Measurements from ENCODE around the gene SLC29A3.
"Not testable (repeated sequence)": the region's sequence is repeated elsewhere in the genome, so short reads cannot be mapped to it uniquely, and the experiment has no call there.

SLC29A3 gene

DNA sequence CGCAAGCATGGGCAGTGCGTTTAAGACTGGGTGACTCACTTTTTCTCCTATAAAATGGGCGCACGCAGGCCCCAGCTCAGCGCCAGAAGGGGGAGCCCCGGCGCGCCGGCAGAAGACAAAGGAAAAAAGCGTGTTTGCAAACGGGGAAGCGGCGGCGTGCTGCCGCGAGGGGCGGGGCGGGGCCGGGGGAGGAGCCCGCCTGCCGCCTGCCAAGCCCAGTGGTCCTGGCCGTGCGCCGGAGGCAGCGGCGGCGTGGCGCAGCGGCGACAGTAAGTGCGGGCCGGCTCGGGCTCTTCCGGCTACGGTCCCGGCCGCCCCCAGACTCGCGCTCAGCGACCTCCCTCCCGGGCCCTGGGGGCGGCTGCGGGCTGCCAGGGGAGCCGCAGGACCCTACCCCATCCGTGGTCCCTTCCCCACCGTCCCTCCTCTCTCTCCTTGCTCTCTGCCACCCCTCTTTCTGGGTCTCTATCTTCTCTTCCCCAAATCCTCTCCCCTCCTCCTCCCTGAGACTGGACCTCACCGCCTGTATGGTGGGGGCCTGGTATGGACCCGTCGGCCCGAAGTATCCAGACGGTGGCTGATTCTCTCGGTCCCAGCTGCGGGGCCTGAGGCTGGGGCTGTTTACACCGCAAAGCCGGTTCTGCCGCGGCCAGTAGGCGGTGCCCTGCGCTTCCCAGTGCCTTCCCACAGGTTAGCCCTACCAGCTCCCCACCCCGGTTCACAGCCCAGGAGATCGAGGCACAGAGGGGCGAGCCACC lies at the start of gene SLC29A3:
Gene SLC29A3, plus strand, starts transcription at position 218 of the 758 bp plus-strand sequence. Its CDS starts 51 bp downstream, at position 269.
- DNase-seq: peak; percentile 42 to 50

DNA sequence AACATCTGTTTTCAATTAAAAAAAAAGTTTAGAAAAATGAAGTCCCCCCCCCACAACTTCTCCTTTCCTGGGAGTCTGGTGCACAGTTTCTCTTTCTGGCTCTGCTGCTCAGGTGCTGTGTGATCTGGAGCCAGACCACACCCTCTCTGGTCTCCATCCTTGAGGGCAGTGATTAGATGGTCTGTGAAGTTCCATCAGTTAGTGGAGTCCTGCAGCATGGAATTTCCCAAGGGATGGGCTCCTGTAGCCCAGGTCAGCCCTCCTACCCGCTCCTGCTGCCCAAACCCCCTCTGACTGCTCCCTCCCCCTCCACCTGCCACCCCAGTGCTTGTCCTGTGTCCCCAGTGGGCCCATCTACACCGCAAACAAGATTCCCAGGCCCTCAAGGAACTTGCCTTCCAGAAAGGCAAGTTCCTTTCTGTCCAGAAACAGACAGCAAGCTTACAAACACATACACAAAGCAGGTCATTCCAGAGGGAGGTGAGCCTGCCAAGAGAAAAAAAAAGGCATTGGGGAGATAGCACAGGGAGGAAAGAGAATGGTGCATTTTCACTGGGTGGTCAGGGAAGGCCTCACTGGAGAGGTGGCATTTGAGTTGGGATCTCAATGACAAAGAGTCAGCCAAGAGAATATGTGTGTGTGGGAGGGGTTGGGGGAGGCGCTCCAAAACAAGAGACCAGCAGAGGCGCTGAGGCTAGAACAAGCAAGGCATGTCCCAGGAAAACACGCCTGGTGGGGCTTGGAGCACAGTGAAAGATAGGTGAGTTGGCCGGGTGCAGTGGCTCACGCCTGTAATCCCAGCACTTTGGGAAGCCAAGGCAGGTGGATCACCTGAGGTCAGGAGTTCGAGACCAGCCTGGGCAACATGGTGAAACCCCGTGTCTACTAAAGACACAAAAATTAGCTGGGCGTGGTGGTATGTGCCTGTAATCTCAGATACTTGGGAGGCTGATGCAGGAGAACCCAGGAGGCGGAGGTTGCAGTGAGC lies 49.5 kb upstream of the SLC29A3 start:
- DNase-seq: no peak

DNA sequence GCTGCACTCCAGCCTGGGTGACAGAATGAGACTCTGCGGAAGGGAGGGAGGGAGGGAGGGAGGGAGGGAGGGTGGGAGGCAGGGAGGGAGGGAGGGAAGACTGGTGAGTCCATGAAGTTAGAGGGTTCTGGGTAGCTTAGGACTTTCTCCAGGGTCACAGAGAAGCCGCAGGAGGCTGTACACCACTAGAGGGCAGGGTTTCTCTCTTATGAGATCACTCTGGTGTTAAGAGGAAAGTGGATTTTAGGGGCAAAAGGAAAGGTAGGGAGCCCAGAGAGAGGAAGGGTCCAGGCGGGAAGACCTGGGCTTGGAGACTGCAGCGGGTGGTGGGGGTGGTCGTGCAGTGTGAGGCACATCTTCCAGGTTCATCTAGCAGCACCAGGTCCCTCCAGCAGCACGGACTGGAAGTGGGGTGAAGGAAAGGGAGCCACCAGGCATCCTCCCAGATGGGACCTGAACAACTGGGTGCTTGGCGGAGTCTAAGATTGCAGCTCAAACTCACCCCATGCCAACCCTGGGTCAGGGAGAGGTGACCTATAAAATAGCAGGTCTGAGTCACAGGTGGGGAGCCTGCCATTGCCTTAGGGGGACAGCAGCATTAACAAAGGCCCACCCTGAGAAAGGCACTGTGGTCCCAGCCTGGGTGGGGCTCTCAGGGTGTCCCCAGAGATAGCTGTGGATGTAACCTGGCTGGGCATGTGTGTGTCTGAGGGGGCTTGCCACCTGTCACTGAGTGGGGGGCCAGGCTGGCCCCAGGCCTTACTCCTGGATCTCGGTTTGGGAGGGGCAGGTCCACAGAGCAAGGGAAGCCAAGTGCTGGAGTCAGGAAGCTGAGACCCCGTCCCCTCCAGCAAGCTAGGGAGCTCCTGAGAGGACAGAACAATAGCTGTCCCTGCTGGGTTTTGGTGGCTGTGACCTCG lies 48.5 kb upstream of the SLC29A3 start:
- peak in 1 of 2 experiments; percentile 24 for DNase-seq

DNA sequence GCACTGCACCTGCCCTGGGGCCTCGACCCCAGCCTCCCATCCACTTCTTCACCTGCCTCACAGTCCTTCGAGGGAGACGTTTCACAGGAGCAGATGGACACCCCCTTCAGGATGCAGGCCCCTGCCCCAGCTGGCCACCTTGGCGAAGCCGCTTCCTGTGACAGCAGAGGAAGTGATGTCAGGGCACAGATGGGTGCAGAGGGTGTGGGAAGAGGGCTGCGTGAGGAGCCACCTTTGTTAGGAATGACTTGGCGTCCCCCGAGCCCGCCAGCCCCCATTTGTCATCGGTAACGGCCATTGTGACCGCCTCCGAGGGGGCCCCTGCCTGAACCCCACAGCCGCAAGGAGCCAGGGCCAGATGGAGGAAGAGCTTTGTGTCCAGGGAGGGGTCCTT lies 47.4 kb upstream of the SLC29A3 start:
- peak in 1 of 2 experiments; percentile 15 for DNase-seq

DNA sequence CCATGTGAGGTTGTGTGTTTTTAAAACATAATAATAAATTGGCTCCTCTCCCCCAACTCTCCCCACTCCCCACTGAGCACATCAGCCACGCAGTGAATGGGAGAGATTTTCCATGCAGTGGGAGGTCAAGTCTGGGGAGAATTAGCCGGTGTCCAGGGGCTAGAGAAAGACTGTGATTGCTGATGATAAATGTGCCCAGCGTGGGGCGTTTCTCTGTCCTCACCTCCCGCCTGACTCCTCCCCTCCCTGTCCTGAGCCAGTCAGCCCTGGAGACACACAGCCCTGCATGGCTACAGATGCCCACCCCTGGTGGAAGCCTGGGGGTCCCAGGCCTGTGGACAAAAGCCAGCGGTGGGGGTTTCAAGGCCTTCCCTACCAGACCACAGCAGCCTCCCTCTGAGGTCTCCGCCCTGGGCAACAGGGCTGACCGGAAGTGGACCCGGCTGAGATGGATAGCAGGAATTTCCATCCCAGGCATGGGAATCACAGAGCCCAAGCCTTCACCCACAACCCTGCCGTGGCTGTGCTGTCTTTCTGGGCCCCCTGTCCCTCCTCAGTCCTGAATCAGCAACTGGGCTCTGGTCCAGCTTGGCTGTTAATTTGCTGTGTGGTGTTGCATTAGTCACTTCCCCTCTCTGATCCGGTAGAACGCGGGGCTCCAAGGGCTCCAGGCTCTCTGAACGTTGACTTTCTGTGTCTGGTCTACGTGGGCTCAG lies 46.8 kb upstream of the SLC29A3 start:
- DNase-seq: no peak

DNA sequence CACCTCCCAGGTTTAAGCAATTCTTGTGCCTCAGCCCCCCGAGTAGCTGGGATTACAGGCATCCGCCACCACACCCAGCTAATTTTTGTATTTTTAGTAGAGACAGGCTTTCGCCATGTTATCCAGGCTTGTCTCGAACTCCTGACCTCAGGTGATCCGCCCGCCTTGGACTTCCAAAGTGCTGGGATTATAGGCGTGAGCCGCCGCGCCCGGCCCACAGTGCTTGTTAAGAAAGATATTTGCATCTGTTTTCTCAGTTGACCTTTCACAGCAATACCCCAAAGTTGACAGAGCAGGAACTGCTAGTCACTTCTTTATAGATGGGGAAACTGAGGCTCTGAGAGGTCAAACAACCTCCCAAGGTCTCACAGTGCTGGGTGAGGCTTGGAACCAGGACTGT lies 46.1 kb upstream of the SLC29A3 start:
- DNase-seq: not testable (repeated sequence)

DNA sequence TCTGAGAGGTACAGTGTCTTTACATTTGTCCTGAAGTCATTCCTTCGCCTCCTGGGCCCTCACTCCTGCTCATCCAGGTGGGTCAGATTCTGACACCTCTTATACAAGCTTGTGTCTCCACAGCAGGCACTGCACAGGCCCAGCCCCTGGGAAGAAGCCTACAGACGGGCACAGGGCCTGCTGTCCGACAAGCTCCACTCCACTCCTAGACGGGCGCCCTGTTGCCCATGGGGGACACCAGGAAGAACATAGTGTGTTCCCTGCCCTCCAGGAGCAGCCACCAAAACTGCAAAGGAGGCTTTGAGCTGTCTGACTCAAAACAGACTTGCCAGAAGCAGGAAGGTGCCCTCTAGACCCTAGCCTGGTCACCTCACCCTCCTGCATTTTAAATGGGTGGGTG lies 45.6 kb upstream of the SLC29A3 start:
- DNase-seq: no peak

DNA sequence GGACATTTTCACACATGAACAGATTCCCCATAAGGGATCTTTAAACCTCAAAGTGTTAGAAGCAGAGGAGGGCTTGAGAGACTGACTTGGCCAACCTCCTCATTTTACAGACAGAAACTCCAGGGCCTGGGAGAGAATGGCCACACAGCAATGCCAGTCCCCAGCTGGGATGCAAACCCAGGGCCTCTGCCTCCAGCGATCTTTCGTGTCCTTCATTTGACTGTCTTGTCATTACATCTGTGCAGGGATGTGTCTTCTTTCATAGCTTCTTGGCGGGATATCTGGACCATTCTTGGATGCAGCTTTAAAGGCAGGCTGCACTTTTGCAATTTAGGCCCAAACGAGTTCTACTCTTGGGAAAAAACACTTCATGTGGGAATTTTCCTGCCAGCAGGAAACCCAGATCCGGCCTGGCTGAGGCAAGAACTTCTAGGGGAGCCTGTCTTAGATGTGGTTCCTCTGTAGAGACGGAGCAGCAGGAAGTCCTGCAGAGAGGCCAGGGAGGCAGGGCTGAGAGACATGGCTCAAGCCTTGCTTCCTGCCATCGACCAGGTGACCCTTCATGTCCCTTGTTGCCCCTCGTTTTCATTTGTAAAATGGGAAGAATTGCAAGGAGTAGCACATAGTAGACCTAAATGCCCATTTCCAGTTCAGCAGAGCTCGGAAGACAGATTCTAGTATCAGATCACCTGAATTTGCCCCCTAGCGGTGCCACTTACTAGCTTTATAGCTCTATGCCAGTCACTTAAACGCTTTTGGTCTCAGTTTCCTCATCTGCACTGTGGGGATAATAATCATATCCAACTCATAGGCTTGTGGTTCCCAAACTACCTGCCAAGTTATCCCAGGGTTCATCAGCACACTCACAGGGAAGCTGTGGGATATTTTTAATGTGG lies 43.9 kb upstream of the SLC29A3 start:
- no peak for DNase-seq

DNA sequence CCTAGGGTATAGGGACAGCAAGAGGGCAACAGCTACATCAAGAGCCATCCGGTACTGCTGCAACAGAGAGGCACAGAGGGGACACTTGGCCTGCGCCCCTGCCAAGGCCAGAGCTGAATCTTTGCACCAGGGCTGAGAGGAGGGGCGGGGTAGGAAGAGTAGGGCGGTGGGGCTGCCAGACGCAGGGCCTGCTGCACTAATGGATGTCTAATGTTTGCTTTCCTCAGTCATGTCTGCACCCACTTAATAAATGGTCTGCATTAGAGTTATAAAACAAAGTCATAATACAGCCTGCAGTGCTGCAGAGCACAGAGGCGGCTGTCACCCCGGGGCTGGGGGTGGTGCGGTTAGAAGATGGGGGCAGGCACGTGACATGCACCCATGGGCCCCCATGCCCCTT lies 42.2 kb upstream of the SLC29A3 start:
- no peak for DNase-seq

DNA sequence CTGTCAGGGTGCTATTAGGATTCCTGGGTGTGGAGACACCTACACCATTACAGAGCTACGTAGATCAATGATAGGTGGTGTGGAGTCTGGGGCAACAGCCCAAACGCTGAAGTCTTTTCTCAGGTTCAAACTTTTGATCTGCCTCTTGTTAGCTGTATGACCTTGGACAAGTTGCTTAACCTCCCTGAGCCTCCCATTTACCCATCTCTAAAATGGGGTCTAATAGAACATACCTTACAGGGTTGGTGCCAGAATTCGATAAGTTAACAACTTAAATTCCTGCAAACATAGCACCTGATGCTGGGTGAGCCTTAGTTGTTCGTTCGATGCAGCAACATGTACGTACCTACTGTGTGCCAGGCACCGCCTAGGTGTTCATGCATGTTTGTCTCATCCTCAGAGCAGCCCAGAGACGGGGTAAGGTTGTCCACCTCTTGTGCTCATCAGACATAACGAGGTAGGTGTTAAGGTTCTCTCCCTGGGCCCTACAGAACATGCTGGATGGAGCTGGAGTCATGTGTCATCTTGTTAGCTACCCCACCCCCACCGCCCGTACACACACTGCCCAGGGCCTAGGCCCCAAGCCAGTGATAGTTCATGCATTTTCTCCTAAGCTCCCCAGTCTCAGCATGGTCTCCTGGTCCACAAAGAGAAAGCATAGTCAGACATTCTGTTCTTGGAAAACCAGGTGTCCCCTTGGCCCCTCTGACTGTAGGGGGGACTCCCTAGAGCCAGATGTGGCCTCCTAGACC lies 41.0 kb upstream of the SLC29A3 start:
- no peak for DNase-seq

DNA sequence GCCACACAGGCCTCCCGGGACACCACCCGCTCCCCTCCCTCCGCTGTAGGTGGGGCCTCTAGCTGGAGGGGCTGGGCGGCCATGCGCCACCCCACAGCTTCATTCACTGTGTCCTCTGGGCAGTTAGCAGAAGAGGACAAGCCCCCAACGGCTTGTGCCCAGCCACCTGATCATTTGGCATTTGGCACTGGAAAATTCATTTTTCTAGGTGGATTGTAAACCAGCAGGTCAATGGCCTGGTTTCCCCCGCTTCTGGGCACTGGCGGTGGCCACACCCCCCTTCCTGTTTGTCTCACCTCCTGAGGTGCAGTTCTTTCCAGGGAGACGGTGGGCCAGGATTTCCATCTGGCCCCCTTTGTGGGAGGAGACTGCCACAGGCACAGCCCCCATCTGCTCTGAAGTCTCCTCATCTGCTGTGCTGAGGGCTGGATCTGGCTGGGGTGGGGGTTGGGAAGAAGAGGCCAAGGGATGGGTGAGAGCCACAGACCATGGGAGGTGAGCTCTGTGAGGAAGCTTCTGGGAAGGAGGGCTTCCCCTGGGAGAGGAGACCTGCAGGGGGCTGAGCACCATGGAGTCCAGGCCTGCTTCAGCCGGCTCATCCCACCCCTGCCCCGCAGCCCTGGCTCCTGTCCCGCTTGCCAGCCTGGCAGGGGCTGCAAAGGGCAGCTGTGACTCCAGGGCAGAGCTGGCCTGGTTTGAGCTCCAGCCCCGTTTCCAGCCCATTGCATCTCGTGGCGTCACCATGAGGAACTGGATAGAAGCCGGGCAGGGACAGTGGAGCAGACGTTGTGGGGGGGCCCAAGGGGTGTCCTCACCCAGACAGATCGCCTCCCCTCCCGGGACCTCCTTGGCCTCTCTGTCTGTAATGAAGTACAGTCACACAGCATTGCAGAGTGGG lies 40.1 kb upstream of the SLC29A3 start:
- no peak for DNase-seq

- DNase-seq: no peak
Observed at GRCh38 chr10:71279590-71280170, 39.4 kb upstream of the SLC29A3 start.

- no peak for DNase-seq
Observed at GRCh38 chr10:71280216-71280615, 38.8 kb upstream of the SLC29A3 start.

GRCh38 chr10:71280825-71281224 lies 38.2 kb upstream of the SLC29A3 start:
- DNase-seq: no peak

DNA sequence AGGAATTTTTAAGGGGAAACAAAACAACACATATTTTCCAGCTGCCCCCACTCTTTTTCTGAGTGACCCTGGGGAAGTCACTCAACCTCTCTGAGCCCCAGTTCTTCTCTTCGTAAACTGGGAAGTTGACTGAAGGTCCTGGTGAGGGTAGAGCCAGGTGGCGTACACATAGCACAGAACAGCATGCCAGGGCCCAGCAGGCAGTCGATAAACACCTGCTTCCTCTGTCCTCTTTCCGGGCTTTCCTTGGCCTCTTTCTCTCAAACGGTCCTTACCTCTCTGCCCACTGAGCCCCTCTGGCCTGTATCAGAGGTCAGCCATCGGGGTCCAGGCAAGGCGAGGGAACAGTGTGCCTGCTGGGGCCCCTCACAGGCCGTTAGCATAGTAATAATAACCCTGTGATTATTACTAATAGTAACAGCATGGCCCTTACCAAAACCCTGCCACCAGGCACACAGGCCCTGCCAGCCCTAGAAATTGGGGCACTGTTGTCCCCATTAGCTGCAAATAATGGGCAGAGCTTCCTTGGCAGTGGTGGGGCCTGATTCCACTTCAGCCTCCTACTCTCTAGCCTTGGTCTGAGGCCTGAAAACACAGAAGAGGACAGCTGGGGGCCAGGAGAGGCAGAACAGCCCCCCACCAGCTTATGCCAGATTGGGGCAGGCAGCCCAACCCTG lies 37.3 kb upstream of the SLC29A3 start:
- DNase-seq: no peak

DNA sequence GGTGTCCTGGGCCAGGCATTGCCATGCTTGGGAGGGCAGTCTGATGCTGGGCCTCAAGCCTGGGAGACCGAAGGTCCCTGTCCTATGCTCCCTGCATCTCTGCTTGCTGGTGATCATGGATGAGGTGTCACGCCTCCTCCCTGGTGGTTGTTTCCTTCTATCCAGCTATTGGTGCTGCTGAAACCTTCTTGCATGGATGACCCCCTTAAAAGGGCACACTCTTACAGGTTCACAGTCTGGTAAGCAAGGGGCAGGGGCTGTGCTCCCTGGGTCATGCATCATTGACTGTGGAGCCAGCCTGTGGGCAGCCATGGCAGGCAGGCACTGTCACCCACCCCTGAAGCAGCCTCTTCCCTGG lies 36.8 kb upstream of the SLC29A3 start:
- no peak for DNase-seq

- DNase-seq: no peak
Observed at GRCh38 chr10:71283410-71283809, 35.6 kb upstream of the SLC29A3 start.

DNA sequence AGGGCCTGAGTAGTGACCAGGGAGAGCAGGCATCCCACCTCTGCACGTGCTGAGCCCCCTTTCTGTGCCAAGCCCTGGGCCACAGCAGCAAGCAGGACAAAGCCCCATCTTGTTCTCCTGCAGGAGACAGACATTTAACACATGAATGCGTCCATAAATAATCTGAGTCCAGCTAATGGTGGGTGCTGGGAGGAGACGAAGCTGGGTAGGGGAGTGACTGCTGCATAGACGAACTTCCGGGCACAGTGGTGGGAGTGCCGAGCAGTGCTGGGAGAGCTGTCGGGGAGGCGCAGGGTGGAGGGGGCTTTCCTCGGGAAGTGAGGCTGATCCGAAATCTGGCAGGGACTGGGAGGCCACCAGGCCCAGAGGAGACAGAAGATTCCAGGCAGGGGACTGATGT lies 35.2 kb upstream of the SLC29A3 start:
- DNase-seq: no peak

All from SHP77 (cell line).